Osteocyte (in vitro differentiated cells): ENCODE results near the gene CNOT1. TPM values are rescaled to one million over a fixed set of nuclear protein-coding genes. Genes with fewer than 3 reads are reported as not detected.
A peak's percentile ranks its signal among the peaks of the same experiment; 100 is the strongest.

Experiments used
- DNase-seq: peaks from one replicate; pipeline ENCODE4 v3.0.0; 2021; ENCODE audit warnings: mixed read lengths; ENCODE audit not compliant: unreplicated experiment; ENCODE audit errors: extremely low spot score
- H3K27ac Mint-ChIP-seq: one replicate; pipeline ENCODE4 v1.8.0; 2021; ENCODE audit warnings: mild to moderate bottlenecking, mixed read lengths; ENCODE audit not compliant: unreplicated experiment
- H3K27me3 Mint-ChIP-seq: one replicate; pipeline ENCODE4 v1.8.0; 2021; ENCODE audit warnings: mixed read lengths; ENCODE audit not compliant: unreplicated experiment
- H3K36me3 Mint-ChIP-seq: one replicate; pipeline ENCODE4 v1.8.0; 2021; ENCODE audit warnings: mixed read lengths; ENCODE audit not compliant: unreplicated experiment
- H3K4me1 Mint-ChIP-seq: one replicate; pipeline ENCODE4 v1.8.0; 2021; ENCODE audit warnings: mixed read lengths; ENCODE audit not compliant: unreplicated experiment
- H3K4me3 Mint-ChIP-seq: one replicate; pipeline ENCODE4 v1.8.0; 2021; ENCODE audit warnings: mild to moderate bottlenecking, moderate library complexity, mixed read lengths; ENCODE audit not compliant: unreplicated experiment
- H3K9me3 Mint-ChIP-seq: one replicate; pipeline ENCODE4 v1.8.0; 2021; ENCODE audit warnings: mixed read lengths; ENCODE audit not compliant: unreplicated experiment
- total RNA-seq: library from RNA; stranded (reverse); gene quantifications from 2 replicates; pipeline ENCODE4 v1.2.1, GENCODE V29; 2021
- TF ChIP-seq, protein P1 (sequence below): fragments of 200-600 bp; sonication (generic); IDR thresholded peaks from 2 replicates; pipeline ENCODE4 v1.5.0; 2021; ENCODE audit warnings: antibody characterized with exemption, mild to moderate bottlenecking, moderate library complexity

CNOT1 gene
- total RNA-seq, 1 donor from 2014 or later, result 122 TPM

DNA sequence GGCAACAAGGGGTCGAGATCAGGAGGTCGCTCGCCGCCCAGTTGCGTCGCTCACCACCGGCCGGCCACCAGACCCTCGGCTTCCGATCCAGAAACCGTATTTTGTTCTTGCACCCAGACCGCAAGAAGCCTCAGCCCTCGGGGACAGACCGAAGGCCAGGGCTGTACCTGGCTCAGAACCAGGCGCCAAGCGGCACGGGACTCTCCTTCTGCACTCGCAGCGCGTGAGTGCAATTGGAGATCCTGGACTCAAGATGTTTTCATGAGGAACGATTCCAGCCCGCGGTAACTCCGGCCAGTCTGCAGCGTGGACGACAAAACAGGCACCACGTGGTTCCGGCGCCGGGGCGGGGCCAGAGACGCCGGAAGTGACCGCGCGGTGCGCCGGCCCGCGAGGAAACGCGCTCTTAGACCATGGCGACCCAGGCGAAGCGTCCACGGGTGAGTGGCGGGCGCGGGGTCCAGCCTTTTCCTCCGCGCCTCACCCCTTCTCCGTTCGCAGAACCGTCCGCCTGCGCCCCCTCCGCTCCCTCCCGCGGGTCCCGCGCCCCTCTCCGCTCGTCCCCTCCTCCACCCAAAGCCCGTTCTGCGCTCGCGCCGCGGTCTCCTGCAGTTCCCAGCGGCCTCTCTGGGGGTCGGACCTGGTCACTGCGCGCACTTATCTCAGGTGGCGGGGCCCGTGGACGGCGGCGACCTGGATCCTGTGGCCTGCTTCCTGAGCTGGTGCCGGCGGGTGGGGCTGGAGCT is 114.3 kb downstream of the CNOT1 start, which contains the start of gene SETD6:
TSS of gene SETD6 (plus strand) at position 393 of the 746 bp plus-strand sequence. CDS start at position 414, 21 bp downstream.
- no peaks in the 10 kb centered on the region for H3K9me3 Mint-ChIP-seq
- no peaks in the 10 kb centered on the region for H3K27me3 Mint-ChIP-seq
- H3K4me1 Mint-ChIP-seq, result peaks cover 12% of the 10 kb centered on the region
- DNase-seq, result peak; percentile 95
- H3K4me3 Mint-ChIP-seq, result peak within 1 kb of the TSS; percentile 81
- H3K36me3 Mint-ChIP-seq, result peaks cover 13% of the 10 kb centered on the region
- peak within 1 kb of the TSS; percentile 95 for H3K27ac Mint-ChIP-seq
- TF ChIP-seq, protein P1, sequence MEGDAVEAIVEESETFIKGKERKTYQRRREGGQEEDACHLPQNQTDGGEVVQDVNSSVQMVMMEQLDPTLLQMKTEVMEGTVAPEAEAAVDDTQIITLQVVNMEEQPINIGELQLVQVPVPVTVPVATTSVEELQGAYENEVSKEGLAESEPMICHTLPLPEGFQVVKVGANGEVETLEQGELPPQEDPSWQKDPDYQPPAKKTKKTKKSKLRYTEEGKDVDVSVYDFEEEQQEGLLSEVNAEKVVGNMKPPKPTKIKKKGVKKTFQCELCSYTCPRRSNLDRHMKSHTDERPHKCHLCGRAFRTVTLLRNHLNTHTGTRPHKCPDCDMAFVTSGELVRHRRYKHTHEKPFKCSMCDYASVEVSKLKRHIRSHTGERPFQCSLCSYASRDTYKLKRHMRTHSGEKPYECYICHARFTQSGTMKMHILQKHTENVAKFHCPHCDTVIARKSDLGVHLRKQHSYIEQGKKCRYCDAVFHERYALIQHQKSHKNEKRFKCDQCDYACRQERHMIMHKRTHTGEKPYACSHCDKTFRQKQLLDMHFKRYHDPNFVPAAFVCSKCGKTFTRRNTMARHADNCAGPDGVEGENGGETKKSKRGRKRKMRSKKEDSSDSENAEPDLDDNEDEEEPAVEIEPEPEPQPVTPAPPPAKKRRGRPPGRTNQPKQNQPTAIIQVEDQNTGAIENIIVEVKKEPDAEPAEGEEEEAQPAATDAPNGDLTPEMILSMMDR, result peak; percentile 27

DNA sequence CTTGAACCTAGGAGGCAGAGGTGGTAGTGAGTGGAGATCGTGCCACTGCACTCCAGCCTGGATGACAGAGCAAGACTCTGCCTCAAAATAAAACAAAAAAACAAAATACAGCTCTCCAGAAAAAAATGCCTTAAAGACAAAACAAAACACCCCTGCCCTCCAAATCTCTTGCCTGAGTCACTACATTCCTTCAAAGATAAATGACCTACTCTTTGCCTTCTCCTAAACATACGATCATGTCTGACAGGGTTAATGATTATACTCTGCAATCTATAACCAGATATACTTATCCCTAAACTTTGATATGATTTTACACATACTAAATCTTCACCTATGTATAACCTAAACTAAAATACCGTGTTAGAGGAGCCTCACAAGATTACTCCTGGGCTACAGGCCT is 115.8 kb downstream of the CNOT1 start:
- no peak overlapping the region for H3K4me3 Mint-ChIP-seq
- TF ChIP-seq, protein P1, result no peak
- peaks cover 10% of the 10 kb centered on the region for H3K36me3 Mint-ChIP-seq
- H3K4me1 Mint-ChIP-seq, result peaks cover 12% of the 10 kb centered on the region
- DNase-seq, result no peak
- H3K27me3 Mint-ChIP-seq, result no peaks in the 10 kb centered on the region
- no peaks in the 10 kb centered on the region for H3K9me3 Mint-ChIP-seq
- no peak overlapping the region for H3K27ac Mint-ChIP-seq

DNA sequence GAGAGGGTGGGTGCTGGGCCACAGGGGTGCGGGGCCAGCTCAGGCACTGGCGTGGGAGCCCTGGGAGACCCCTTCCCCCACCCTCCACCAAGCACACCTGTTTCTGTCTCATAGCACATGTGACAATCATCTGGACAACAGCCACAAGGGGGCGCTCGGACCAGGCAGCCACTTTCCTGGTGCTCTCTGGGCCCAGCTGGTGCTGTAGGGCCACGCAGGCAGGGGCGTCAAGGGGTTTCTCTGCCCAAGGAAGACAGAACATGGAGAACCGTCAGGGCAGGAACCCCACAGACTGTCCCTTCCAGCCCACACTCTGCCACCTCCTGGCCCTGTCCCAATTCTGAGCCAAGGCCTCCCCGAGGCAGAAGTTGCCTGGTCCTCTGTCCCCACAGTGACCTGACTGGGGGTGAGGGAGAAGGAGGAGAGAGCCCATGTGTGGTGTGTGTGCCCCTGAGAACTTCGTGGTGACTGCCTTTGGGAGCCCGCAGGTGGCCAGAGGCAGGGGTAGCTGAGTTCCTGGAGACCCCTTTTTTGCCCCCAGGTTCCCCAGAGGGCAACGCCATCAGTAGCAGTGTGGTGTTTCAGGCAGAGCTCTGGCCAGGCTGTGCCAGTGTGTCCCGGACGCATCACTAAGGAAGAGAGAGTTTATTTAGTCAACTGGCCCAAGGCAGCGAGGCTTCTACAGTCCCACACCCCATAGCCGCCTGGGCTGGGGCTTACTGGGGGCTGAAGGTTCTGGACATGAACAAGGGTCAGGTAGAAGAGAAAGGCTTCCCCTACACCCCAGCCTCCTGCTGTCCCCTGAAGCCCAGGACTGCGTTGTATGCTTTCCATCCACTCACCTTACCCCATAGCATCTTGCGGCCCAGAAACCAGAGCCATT is 117.5 kb downstream of the CNOT1 start:
- no peak overlapping the region for H3K27ac Mint-ChIP-seq
- H3K4me3 Mint-ChIP-seq, result no peak overlapping the region
- no peaks in the 10 kb centered on the region for H3K9me3 Mint-ChIP-seq
- TF ChIP-seq, protein P1, result peak; percentile 82
- no peaks in the 10 kb centered on the region for H3K27me3 Mint-ChIP-seq
- H3K36me3 Mint-ChIP-seq, result no peaks in the 10 kb centered on the region
- DNase-seq, result peak; percentile 90
- H3K4me1 Mint-ChIP-seq, result peaks cover 12% of the 10 kb centered on the region

DNA sequence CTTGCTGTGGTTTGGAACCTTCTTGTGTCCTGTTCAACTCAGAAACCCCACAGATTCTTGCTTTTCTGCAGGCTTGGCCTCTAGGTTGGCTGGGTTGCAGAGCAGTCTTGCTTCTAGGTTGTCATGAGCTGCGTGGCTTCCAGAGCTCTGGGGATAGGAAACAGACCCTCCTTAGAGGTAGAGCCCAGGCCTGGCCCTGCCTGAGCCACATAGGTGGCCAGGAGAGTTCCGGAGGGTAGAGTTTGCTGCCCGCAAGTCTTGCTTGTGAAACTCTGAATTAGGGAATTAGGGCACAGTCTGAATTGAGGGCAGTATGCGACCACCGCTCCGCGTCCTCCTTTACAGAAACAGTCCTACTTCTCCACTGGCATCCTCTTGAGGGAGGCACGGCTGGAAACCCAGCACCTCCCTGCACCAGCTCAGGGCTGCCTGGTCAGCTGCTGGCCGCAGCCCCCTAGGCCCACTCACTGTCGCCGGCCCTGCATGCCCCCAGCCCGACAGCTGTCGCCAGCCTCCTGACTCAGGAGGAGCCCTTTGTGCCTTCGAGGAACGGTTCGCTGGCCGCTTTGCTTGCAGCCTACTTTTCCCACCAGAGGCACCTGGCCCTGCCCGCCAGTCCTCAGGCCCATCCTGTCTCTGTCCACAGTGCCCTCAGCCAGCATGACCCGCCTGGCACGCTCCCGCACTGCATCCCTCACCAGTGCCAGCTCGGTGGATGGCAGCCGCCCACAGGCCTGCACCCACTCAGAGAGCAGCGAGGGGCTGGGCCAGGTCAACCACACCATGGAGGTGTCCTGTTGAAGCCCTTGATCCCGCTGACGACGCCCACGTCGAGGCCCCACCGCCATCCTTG is 118.6 kb downstream of the CNOT1 start:
- Mint-ChIP-seq H3K4me3 (no peak overlapping the region), H3K27ac (no peak overlapping the region), H3K4me1 (peaks cover 8% of the 10 kb centered on the region), H3K36me3 (no peaks in the 10 kb centered on the region), H3K27me3 (no peaks in the 10 kb centered on the region), H3K9me3 (no peaks in the 10 kb centered on the region)
- TF ChIP-seq, protein P1, result no peak
- DNase-seq, result peak; percentile 82
